NCI-H1092 (cell line): ENCODE results near the gene TMEM38A.
"Not testable (repeated sequence)": the region's sequence is repeated elsewhere in the genome, so short reads cannot be mapped to it uniquely, and the experiment has no call there.

ENCODE experiments used
- DNase-seq: peaks from one replicate; lab custom pipeline; 2025; lab: John Stamatoyannopoulos, UW

TMEM38A gene

GRCh38 chr19:16677055-16677454 lies 16.1 kb downstream of the TMEM38A start:
- no peak for DNase-seq

GRCh38 chr19:16678498-16678897 lies 17.6 kb downstream of the TMEM38A start:
- DNase-seq, result no peak

GRCh38 chr19:16679811-16680210 lies 18.9 kb downstream of the TMEM38A start:
- DNase-seq, result no peak

- DNase-seq, result no peak
These were observed 21.6 kb downstream of the TMEM38A start for GRCh38 chr19:16682539-16682938.

GRCh38 chr19:16684216-16684615 lies 23.3 kb downstream of the TMEM38A start:
- no peak for DNase-seq

GRCh38 chr19:16688084-16688483 lies 27.1 kb downstream of the TMEM38A start:
- no peak for DNase-seq

GRCh38 chr19:16698914-16699313 lies 38.0 kb downstream of the TMEM38A start:
- DNase-seq, result no peak

- no peak for DNase-seq
These were observed 41.2 kb downstream of the TMEM38A start for GRCh38 chr19:16702123-16702522.

GRCh38 chr19:16703677-16704076 lies 42.7 kb downstream of the TMEM38A start:
- no peak for DNase-seq

GRCh38 chr19:16710870-16711269 lies 49.9 kb downstream of the TMEM38A start:
- not testable (repeated sequence) for DNase-seq

GRCh38 chr19:16712295-16712694 lies 51.4 kb downstream of the TMEM38A start:
- DNase-seq, result not testable (repeated sequence)

GRCh38 chr19:16714702-16715287 lies 53.9 kb downstream of the TMEM38A start:
- DNase-seq, result no peak

- no peak for DNase-seq
These were observed 54.7 kb downstream of the TMEM38A start for GRCh38 chr19:16715611-16716010.

GRCh38 chr19:16721051-16721450 lies 60.1 kb downstream of the TMEM38A start:
- DNase-seq, result no peak

GRCh38 chr19:16722591-16722990 lies 61.7 kb downstream of the TMEM38A start:
- DNase-seq, result no peak

- peak; percentile 36 for DNase-seq
These were observed 66.0 kb downstream of the TMEM38A start for GRCh38 chr19:16726916-16727315.

GRCh38 chr19:16735650-16736266 lies 74.8 kb downstream of the TMEM38A start:
- not testable (repeated sequence) for DNase-seq

GRCh38 chr19:16736709-16737108 lies 75.8 kb downstream of the TMEM38A start:
- DNase-seq, result no peak

- DNase-seq, result peak; percentile 55
These were observed 77.0 kb downstream of the TMEM38A start for GRCh38 chr19:16737911-16738310.

GRCh38 chr19:16739546-16739945 lies 78.6 kb downstream of the TMEM38A start:
- DNase-seq, result no peak
